Activated T-helper 17 cell treated with anti-CD3 and anti-CD28 coated beads, Interleukin-2, amount 50 U/mL, for 72 hours (primary cell): ENCODE measurements around the gene CENATAC. TPM values are rescaled to one million over a fixed set of nuclear protein-coding genes. Genes with fewer than 3 reads are reported as not detected.
"Not testable (repeated sequence)": the region's sequence is repeated elsewhere in the genome, so short reads cannot be mapped to it uniquely, and the experiment has no call there.

Source experiments
- ATAC-seq: fragments of 150-1000 bp; cut with Tn5 transposase; replicated peaks from 2 replicates; pipeline ENCODE4 v1.10.0; 2021; ENCODE audit warnings: mild to moderate bottlenecking, moderate library complexity
- H3K27ac Mint-ChIP-seq: one replicate; pipeline ENCODE4 v1.8.0; 2022; ENCODE audit warnings: mixed read lengths
- H3K27me3 Mint-ChIP-seq: one replicate; pipeline ENCODE4 v1.8.0; 2022; ENCODE audit warnings: mixed read lengths
- H3K36me3 Mint-ChIP-seq: one replicate; pipeline ENCODE4 v1.8.0; 2022; ENCODE audit warnings: low read depth, mild to moderate bottlenecking, mixed read lengths
- H3K4me1 Mint-ChIP-seq: one replicate; pipeline ENCODE4 v1.8.0; 2022; ENCODE audit warnings: mixed read lengths
- H3K4me3 Mint-ChIP-seq: one replicate; pipeline ENCODE4 v1.8.0; 2022; ENCODE audit warnings: mild to moderate bottlenecking, mixed read lengths
- H3K9me3 Mint-ChIP-seq: one replicate; pipeline ENCODE4 v1.8.0; 2022; ENCODE audit warnings: mixed read lengths
- total RNA-seq, 2 donors: library from RNA; stranded (reverse); gene quantifications; one replicate each; pipeline ENCODE4 v1.2.3, GENCODE V29; 2022

Gene CENATAC
- total RNA-seq, 2 donors from 2014 or later = 38.9 to 44.8 TPM

GRCh38 chr11:119028346-119029068 is 30.6 kb downstream of the CENATAC start:
- no peaks in the 10 kb centered on the region for H3K27me3 Mint-ChIP-seq
- ATAC-seq = no peak
- no peaks in the 10 kb centered on the region for H3K9me3 Mint-ChIP-seq
- peaks cover 25% of the 10 kb centered on the region for H3K4me1 Mint-ChIP-seq
- H3K4me3 Mint-ChIP-seq = peak overlapping the region; percentile 84
- H3K27ac Mint-ChIP-seq = peak overlapping the region; percentile 78
- peaks cover 44% of the 10 kb centered on the region for H3K36me3 Mint-ChIP-seq

- peaks cover 21% of the 10 kb centered on the region for H3K4me1 Mint-ChIP-seq
- H3K9me3 Mint-ChIP-seq = no peaks in the 10 kb centered on the region
- H3K36me3 Mint-ChIP-seq = peaks cover 39% of the 10 kb centered on the region
- peak overlapping the region; percentile 84 for H3K4me3 Mint-ChIP-seq
- H3K27me3 Mint-ChIP-seq = no peaks in the 10 kb centered on the region
- peak overlapping the region; percentile 78 for H3K27ac Mint-ChIP-seq
- ATAC-seq = no peak
Observed at GRCh38 chr11:119029069-119029339, 31.1 kb downstream of the CENATAC start.

- H3K9me3 Mint-ChIP-seq = no peaks in the 10 kb centered on the region
- peak; percentile 35 for ATAC-seq
- H3K4me1 Mint-ChIP-seq = peaks cover 16% of the 10 kb centered on the region
- peaks cover 34% of the 10 kb centered on the region for H3K36me3 Mint-ChIP-seq
- H3K27ac Mint-ChIP-seq = peak overlapping the region; percentile 78
- peak overlapping the region; percentile 84 for H3K4me3 Mint-ChIP-seq
- no peaks in the 10 kb centered on the region for H3K27me3 Mint-ChIP-seq
Observed at GRCh38 chr11:119029340-119030028, 31.5 kb downstream of the CENATAC start.

GRCh38 chr11:119030029-119030328 is 32.0 kb downstream of the CENATAC start:
- Mint-ChIP-seq H3K9me3 (no peaks in the 10 kb centered on the region), H3K4me3 (peak overlapping the region; percentile 84), H3K27ac (peak overlapping the region; percentile 78), H3K4me1 (peaks cover 14% of the 10 kb centered on the region), H3K27me3 (no peaks in the 10 kb centered on the region), H3K36me3 (peaks cover 29% of the 10 kb centered on the region)
- peak; percentile 8 for ATAC-seq

GRCh38 chr11:119030329-119031047 is 32.5 kb downstream of the CENATAC start, which contains the start of gene SLC37A4:
TSS of gene SLC37A4 (minus strand) at chr11:119030877.
- Mint-ChIP-seq H3K27ac (peak within 1 kb of the TSS; percentile 78), H3K4me3 (peak within 1 kb of the TSS; percentile 84), H3K27me3 (no peaks in the 10 kb centered on the region), H3K4me1 (peaks cover 9% of the 10 kb centered on the region), H3K9me3 (no peaks in the 10 kb centered on the region), H3K36me3 (peaks cover 24% of the 10 kb centered on the region)
- peak; percentile 93 for ATAC-seq

- no peaks in the 10 kb centered on the region for H3K9me3 Mint-ChIP-seq
- peak overlapping the region; percentile 41 for H3K27ac Mint-ChIP-seq
- no peaks in the 10 kb centered on the region for H3K27me3 Mint-ChIP-seq
- peaks cover 7% of the 10 kb centered on the region for H3K4me1 Mint-ChIP-seq
- H3K36me3 Mint-ChIP-seq = peaks cover 14% of the 10 kb centered on the region
- no peak overlapping the region for H3K4me3 Mint-ChIP-seq
- no peak for ATAC-seq
Observed at GRCh38 chr11:119031912-119032280, 34.0 kb downstream of the CENATAC start.

- H3K9me3 Mint-ChIP-seq, H3K36me3 Mint-ChIP-seq, H3K4me3 Mint-ChIP-seq, H3K4me1 Mint-ChIP-seq, ATAC-seq, H3K27me3 Mint-ChIP-seq, H3K27ac Mint-ChIP-seq: not testable (repeated sequence)
Observed at GRCh38 chr11:119033421-119033820, 35.5 kb downstream of the CENATAC start.

- Mint-ChIP-seq H3K9me3 (no peaks in the 10 kb centered on the region), H3K4me3 (no peak overlapping the region), H3K27me3 (no peaks in the 10 kb centered on the region), H3K4me1 (no peaks in the 10 kb centered on the region), H3K36me3 (no peaks in the 10 kb centered on the region), H3K27ac (no peak overlapping the region)
- no peak for ATAC-seq
Observed at GRCh38 chr11:119034813-119035212, 36.9 kb downstream of the CENATAC start.

- Mint-ChIP-seq H3K36me3 (no peaks in the 10 kb centered on the region), H3K4me3 (no peak overlapping the region), H3K4me1 (no peaks in the 10 kb centered on the region), H3K9me3 (no peaks in the 10 kb centered on the region), H3K27ac (no peak overlapping the region), H3K27me3 (no peaks in the 10 kb centered on the region)
- ATAC-seq = no peak
Observed at GRCh38 chr11:119038884-119039283, 40.9 kb downstream of the CENATAC start.

GRCh38 chr11:119039471-119039870 is 41.5 kb downstream of the CENATAC start:
- not testable (repeated sequence) for H3K9me3 Mint-ChIP-seq, H3K27ac Mint-ChIP-seq, H3K27me3 Mint-ChIP-seq, ATAC-seq, H3K36me3 Mint-ChIP-seq, H3K4me1 Mint-ChIP-seq, H3K4me3 Mint-ChIP-seq

GRCh38 chr11:119041821-119042514 is 44.0 kb downstream of the CENATAC start:
- no peaks in the 10 kb centered on the region for H3K27me3 Mint-ChIP-seq
- H3K4me1 Mint-ChIP-seq = no peaks in the 10 kb centered on the region
- H3K36me3 Mint-ChIP-seq = peaks cover 30% of the 10 kb centered on the region
- H3K4me3 Mint-ChIP-seq = no peak overlapping the region
- peak; percentile 76 for ATAC-seq
- no peak overlapping the region for H3K27ac Mint-ChIP-seq
- no peaks in the 10 kb centered on the region for H3K9me3 Mint-ChIP-seq

GRCh38 chr11:119042927-119043326 is 45.0 kb downstream of the CENATAC start:
- no peak overlapping the region for H3K4me3 Mint-ChIP-seq
- ATAC-seq = no peak
- no peak overlapping the region for H3K27ac Mint-ChIP-seq
- H3K27me3 Mint-ChIP-seq = no peaks in the 10 kb centered on the region
- no peaks in the 10 kb centered on the region for H3K9me3 Mint-ChIP-seq
- no peaks in the 10 kb centered on the region for H3K4me1 Mint-ChIP-seq
- peaks cover 40% of the 10 kb centered on the region for H3K36me3 Mint-ChIP-seq

- no peak for ATAC-seq
- Mint-ChIP-seq H3K27me3 (no peaks in the 10 kb centered on the region), H3K4me3 (no peak overlapping the region), H3K9me3 (no peaks in the 10 kb centered on the region), H3K27ac (peak overlapping the region; percentile 38), H3K4me1 (peaks cover 8% of the 10 kb centered on the region), H3K36me3 (peaks cover 58% of the 10 kb centered on the region)
Observed at GRCh38 chr11:119044708-119045107, 46.8 kb downstream of the CENATAC start.

GRCh38 chr11:119046489-119046888 is 48.6 kb downstream of the CENATAC start:
- H3K36me3 Mint-ChIP-seq = peaks cover 75% of the 10 kb centered on the region

More at GRCh38 chr11:119046489-119046888, 48.6 kb downstream of the CENATAC start:
- H3K9me3 Mint-ChIP-seq = no peaks in the 10 kb centered on the region
- H3K4me1 Mint-ChIP-seq = peaks cover 15% of the 10 kb centered on the region
- no peak for ATAC-seq
- H3K27ac Mint-ChIP-seq = no peak overlapping the region
- H3K27me3 Mint-ChIP-seq = no peaks in the 10 kb centered on the region
- no peak overlapping the region for H3K4me3 Mint-ChIP-seq
